ENCODE results near the gene TEDC1. TPM values are rescaled to one million over a fixed set of nuclear protein-coding genes. Genes with fewer than 3 reads are reported as not detected.
"Not testable (repeated sequence)": the region's sequence is repeated elsewhere in the genome, so short reads cannot be mapped to it uniquely, and the experiment has no call there.

The TEDC1 gene
- total RNA-seq, 3 donors from 2014 or later (not counting 1 experiment from before 2014, with no cell fraction given): 70.0 to 233 (median 112) TPM

DNA sequence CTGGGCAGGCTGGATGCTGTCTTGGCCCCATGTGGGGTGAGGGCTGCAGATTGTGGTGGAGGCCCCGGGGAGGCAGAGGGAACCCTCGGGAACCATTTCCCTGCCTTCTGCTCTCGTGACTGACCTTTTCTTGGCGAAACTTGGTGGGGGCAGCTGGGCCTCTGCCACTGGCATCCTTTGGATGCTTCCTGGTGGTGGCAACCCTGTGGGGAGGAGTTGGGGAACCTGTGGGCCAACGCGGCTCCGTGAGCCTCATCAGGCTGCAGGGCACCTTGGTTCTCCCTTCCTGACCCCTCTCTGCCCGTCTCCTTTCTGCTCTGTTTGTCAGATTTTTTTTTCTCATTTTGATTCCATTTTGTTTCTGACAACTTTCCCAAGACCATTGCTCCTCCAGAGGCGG lies 49.8 kb downstream of the TEDC1 start:
- no peak for ATAC-seq
- no peaks in the 10 kb centered on the region for H3K4me1 Mint-ChIP-seq

DNA sequence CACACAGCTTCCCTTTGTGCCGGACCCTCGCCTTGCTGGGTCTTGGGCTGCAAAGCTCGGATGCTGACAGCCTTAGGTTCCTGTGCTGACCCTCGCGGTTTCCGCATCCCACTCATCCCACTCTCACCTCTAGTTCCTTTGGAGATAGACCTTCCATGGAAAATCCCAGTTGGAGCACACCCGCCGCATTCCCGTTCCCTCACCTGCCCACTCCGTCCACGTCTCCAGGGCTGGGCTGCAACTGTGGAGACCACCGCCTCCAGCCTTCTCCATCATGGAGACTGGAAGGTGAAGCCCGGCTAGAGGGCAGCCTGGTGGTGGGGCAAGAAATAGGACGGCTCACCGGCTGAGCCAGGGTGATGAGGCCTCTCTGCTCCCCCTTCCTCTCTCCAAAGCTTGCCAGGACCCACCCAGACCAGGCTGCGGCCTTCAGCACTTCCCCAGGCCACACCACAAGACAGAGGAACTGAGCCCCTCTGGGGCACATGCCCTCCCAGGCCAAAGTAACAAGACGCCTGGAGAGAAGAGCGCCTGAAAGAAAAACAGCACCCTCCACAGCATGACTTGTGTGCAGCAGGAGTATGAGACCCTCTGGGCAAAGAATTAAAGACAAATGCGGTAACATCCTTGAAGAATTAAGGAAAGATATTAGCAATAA lies 50.3 kb downstream of the TEDC1 start:
- DNase-seq (no peak), ATAC-seq (no peak)
- no peak overlapping the region for H3K27ac Mint-ChIP-seq
- peaks cover 4% of the 10 kb centered on the region for H3K4me1 ChIP-seq (ENCODE audit: control insufficient read depth, insufficient read depth, low read length)
- H3K4me3 Mint-ChIP-seq: no peak overlapping the region
- H3K27me3 ChIP-seq (ENCODE audit: control insufficient read depth, insufficient read depth, low read length): no peaks in the 10 kb centered on the region
- no peaks in the 10 kb centered on the region for H3K36me3 ChIP-seq (ENCODE audit: control insufficient read depth, insufficient read depth, low read length)
- H3K27ac ChIP-seq (ENCODE audit: low read length): no peak overlapping the region
- peaks cover 0 to 6% of the 10 kb centered on the region in 2 donors for H3K9me3 Mint-ChIP-seq
- TF ChIP-seq, protein P1, sequence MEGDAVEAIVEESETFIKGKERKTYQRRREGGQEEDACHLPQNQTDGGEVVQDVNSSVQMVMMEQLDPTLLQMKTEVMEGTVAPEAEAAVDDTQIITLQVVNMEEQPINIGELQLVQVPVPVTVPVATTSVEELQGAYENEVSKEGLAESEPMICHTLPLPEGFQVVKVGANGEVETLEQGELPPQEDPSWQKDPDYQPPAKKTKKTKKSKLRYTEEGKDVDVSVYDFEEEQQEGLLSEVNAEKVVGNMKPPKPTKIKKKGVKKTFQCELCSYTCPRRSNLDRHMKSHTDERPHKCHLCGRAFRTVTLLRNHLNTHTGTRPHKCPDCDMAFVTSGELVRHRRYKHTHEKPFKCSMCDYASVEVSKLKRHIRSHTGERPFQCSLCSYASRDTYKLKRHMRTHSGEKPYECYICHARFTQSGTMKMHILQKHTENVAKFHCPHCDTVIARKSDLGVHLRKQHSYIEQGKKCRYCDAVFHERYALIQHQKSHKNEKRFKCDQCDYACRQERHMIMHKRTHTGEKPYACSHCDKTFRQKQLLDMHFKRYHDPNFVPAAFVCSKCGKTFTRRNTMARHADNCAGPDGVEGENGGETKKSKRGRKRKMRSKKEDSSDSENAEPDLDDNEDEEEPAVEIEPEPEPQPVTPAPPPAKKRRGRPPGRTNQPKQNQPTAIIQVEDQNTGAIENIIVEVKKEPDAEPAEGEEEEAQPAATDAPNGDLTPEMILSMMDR (IDR thresholded peaks at IDR 0.05): no peak
- no peaks in the 10 kb centered on the region for H3K9me3 ChIP-seq (ENCODE audit: control insufficient read depth, insufficient read depth, low read length)
- H3K4me1 Mint-ChIP-seq: no peaks in the 10 kb centered on the region
- H3K36me3 Mint-ChIP-seq: no peaks in the 10 kb centered on the region
- intact Hi-C loops (cut with micrococcal nuclease): no loop called here
- peaks cover 20 to 23% of the 10 kb centered on the region in 2 donors for H3K27me3 Mint-ChIP-seq (ENCODE audit: low read depth in 2 of 2)
- WGBS (ENCODE audit: insufficient coverage): 77% methylated on average over 19 of the region's 19 CpGs
- H3K4me3 ChIP-seq (ENCODE audit: low read length): no peak overlapping the region

More for the DNA sequence above, 49.8 kb downstream of the TEDC1 start:
- TF ChIP-seq, protein P1 (IDR thresholded peaks at IDR 0.05): no peak
- Mint-ChIP-seq H3K27me3 (ENCODE audit: low read depth in 2 of 2) (peaks cover 20 to 23% of the 10 kb centered on the region in 2 donors), H3K4me3 (no peak overlapping the region), H3K27ac (no peak overlapping the region), H3K9me3 (peaks cover 0 to 6% of the 10 kb centered on the region in 2 donors), H3K36me3 (no peaks in the 10 kb centered on the region)
- Histone ChIP-seq H3K27ac (ENCODE audit: low read length) (no peak overlapping the region), H3K36me3 (ENCODE audit: control insufficient read depth, insufficient read depth, low read length) (no peaks in the 10 kb centered on the region), H3K27me3 (ENCODE audit: control insufficient read depth, insufficient read depth, low read length) (no peaks in the 10 kb centered on the region), H3K4me3 (ENCODE audit: low read length) (no peak overlapping the region), H3K9me3 (ENCODE audit: control insufficient read depth, insufficient read depth, low read length) (no peaks in the 10 kb centered on the region), H3K4me1 (ENCODE audit: control insufficient read depth, insufficient read depth, low read length) (peaks cover 4% of the 10 kb centered on the region)
- WGBS (ENCODE audit: insufficient coverage): 89% methylated on average over 9 of the region's 9 CpGs
- intact Hi-C loops (cut with micrococcal nuclease): no loop called here
- no peak for DNase-seq

DNA sequence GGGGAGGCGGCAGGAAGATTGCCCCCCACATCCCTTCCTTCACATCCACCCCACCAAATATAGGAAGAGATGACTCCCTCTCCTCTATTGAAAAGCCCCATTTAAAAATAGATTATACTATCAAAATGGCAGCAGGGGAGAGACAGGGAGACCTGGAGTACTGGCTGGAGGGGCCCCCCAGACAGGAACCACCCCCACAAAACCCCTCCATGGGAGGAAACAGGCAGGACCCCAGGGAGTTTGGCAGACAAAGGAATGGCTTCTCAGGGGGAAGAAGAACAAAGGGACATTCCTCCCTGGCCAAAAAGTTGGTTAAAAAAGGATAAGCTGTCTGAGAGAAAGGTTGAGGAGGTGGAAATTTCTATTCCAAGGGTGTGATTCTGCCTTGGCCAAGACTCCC lies 54.6 kb downstream of the TEDC1 start:
- WGBS (ENCODE audit: insufficient coverage): no CpG with 5 or more reads among the region's 1 CpG

DNA sequence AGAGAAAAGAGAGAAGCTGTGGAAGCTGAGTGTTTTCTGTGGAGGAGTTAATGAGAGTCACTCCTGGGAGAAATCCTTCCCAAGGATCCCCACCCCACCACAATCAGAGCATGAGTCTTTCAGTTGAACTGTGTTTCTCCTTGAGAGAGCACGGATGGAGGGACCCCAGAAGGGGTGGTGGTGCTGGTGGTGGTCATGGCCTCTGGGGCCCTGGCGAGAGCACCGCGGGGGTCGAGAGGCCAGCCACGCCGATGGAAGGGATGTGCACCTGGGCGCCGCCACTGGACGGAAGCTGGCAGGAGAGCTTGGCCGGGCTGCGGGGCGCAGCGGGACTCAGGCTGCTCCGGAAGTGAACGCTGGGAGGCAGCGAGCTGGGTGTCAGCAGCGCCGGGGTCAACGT lies 55.4 kb downstream of the TEDC1 start:
- intact Hi-C loops (cut with micrococcal nuclease); H3K4me1 Mint-ChIP-seq; ATAC-seq; H3K36me3 Mint-ChIP-seq; H3K27ac Mint-ChIP-seq; DNase-seq; H3K4me3 ChIP-seq (ENCODE audit: low read length); H3K27me3 ChIP-seq (ENCODE audit: control insufficient read depth, insufficient read depth, low read length); H3K36me3 ChIP-seq (ENCODE audit: control insufficient read depth, insufficient read depth, low read length); H3K4me3 Mint-ChIP-seq; H3K9me3 Mint-ChIP-seq; H3K27ac ChIP-seq (ENCODE audit: low read length); H3K9me3 ChIP-seq (ENCODE audit: control insufficient read depth, insufficient read depth, low read length); H3K4me1 ChIP-seq (ENCODE audit: control insufficient read depth, insufficient read depth, low read length): not testable (repeated sequence)
- WGBS (ENCODE audit: insufficient coverage): 93% methylated on average over 3 of the region's 20 CpGs
- H3K27me3 Mint-ChIP-seq (ENCODE audit: low read depth in 2 of 2): peaks cover 20 to 24% of the 10 kb centered on the region in 2 donors

More for the DNA sequence above, 54.6 kb downstream of the TEDC1 start:
- H3K9me3 Mint-ChIP-seq; H3K27ac Mint-ChIP-seq; H3K27ac ChIP-seq (ENCODE audit: low read length); H3K4me3 Mint-ChIP-seq; H3K9me3 ChIP-seq (ENCODE audit: control insufficient read depth, insufficient read depth, low read length); H3K4me1 Mint-ChIP-seq; H3K27me3 ChIP-seq (ENCODE audit: control insufficient read depth, insufficient read depth, low read length); H3K4me1 ChIP-seq (ENCODE audit: control insufficient read depth, insufficient read depth, low read length); intact Hi-C loops (cut with micrococcal nuclease); H3K36me3 ChIP-seq (ENCODE audit: control insufficient read depth, insufficient read depth, low read length); ATAC-seq; H3K4me3 ChIP-seq (ENCODE audit: low read length); H3K36me3 Mint-ChIP-seq; DNase-seq: not testable (repeated sequence)
- peaks cover 23 to 27% of the 10 kb centered on the region in 2 donors for H3K27me3 Mint-ChIP-seq (ENCODE audit: low read depth in 2 of 2)

DNA sequence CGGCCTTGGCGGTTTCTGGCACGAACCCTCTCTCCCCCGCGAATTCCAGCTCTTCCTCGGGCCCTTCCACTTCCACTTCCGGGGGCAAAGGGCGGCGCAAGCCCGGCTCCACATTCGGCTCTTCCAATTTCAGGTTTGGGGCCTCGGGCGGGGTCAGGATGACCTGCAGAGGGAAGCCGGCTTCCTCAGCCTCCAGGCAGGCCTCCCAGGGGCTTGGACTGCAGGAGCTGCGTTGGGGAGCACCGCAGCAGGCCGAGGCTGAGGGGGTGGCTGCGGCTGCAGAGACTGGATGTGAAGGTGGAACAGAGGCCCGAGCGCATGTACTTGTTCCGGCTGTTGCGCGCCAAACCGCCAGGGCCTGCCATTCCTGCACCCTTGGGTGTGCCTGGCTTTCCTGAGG lies 56.0 kb downstream of the TEDC1 start:
- ATAC-seq; intact Hi-C loops (cut with micrococcal nuclease): not testable (repeated sequence)
- peaks cover 15 to 18% of the 10 kb centered on the region in 2 donors for H3K27me3 Mint-ChIP-seq (ENCODE audit: low read depth in 2 of 2)

More for the DNA sequence above, 56.0 kb downstream of the TEDC1 start:
- DNase-seq; H3K4me3 Mint-ChIP-seq; H3K4me1 ChIP-seq (ENCODE audit: control insufficient read depth, insufficient read depth, low read length); H3K9me3 ChIP-seq (ENCODE audit: control insufficient read depth, insufficient read depth, low read length); H3K4me1 Mint-ChIP-seq; H3K4me3 ChIP-seq (ENCODE audit: low read length); H3K27ac ChIP-seq (ENCODE audit: low read length); H3K36me3 ChIP-seq (ENCODE audit: control insufficient read depth, insufficient read depth, low read length); H3K27me3 ChIP-seq (ENCODE audit: control insufficient read depth, insufficient read depth, low read length); H3K9me3 Mint-ChIP-seq; H3K36me3 Mint-ChIP-seq; H3K27ac Mint-ChIP-seq: not testable (repeated sequence)
- WGBS (ENCODE audit: insufficient coverage): 96% methylated on average over 11 of the region's 24 CpGs

Measured in natural killer cell (primary cell).